GM21447 (cell line): ENCODE data around the gene BCL2L11.
"Not testable (repeated sequence)": the region's sequence is repeated elsewhere in the genome, so short reads cannot be mapped to it uniquely, and the experiment has no call there.

Source experiments
- ATAC-seq: cut with Tn5 transposase; IDR thresholded peaks from one replicate; pipeline ENCODE4 v1.9.1; 2021; ENCODE audit not compliant: unreplicated experiment

The BCL2L11 gene, protein sequence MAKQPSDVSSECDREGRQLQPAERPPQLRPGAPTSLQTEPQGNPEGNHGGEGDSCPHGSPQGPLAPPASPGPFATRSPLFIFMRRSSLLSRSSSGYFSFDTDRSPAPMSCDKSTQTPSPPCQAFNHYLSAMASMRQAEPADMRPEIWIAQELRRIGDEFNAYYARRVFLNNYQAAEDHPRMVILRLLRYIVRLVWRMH

GRCh38 chr2:111120253-111121027, at the start of gene BCL2L11:
BCL2L11 (plus strand) TSS chr2:111120914; CDS start chr2:111123746, 2,832 bp downstream.
- peak; percentile 45 for ATAC-seq

DNA sequence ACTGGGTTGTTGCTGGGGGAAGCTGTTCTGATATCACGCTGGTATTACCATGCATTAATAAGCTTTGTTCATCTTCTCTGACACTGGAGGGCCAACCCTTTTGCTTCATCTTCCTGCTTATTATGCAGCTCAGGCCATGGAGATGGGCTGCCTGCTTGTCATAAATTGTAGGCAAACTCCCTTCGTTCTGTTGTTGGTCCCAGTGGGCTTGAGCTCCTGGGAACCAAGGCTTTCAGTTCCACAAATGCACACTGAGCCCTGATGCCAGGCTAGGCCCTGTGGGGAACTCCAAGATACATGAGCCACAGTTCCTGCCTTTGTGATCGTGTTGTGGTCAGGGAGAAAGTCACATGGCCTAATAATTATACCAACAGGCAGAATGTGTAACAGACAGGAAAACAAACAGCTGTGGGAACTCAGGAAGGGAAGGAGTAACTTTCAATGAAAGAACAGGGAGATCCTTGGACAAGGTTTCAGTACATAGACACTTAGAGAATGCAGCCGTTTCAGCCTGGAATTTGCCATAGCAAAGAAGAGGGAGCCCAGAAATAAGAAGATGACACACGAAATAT, 49.0 kb upstream of the BCL2L11 start:
- no peak for ATAC-seq

GRCh38 chr2:111072220-111072871, 48.4 kb upstream of the BCL2L11 start:
- ATAC-seq, result no peak

DNA sequence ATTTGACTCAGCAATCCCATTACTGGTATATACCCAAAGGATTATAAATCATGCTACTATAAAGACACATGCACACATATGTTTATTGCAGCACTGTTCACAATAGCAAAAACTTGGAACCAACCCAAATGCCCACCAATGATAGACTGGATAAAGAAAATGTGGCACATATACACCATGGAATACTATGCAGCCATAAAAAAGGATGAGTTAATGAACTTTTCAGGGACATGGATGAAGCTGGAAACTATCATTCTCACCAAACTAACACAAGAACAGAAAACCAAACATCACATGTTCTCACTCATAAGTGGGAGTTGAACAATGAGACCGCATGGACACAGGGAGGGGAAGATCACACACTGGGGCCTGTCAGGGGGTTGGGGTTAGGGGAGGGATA, 38.1 kb upstream of the BCL2L11 start:
- not testable (repeated sequence) for ATAC-seq

DNA sequence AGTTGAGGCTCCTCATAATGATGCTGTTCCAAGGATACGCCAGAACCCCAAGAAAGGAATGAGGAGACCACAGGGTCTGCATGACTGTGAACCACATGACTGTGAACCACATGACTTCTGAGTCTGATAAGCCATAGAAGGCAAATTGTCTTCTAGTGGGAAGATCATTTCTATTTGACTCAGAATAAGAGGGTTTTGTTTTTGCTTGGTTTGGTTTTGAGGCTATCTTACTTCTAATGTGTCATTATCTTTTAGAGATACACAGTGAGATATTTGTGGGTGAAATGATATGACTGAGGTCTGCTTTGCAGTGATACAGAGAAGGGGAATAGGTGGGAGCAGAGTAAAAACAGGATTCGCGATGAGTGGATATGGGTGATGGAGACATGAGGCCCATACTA, 28.9 kb upstream of the BCL2L11 start:
- no peak for ATAC-seq

DNA sequence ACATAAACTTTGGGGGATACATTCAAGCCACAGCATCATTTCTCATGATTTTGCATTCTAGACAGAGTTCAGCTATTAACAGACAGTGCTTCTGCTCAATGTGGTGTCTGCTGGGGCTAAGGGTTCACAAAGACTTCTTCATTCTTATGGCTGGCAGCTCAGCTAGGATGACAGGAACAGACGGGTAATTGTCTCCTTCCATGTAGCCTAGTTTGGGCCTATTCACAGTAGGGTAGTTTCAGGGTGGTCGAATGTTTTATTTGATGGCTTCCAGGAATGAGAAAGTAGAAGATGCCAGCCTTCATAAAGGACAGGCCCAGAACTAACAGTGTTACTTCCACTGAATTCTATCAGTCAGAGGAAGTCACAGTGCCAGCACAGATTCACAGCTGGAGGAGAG, 26.0 kb upstream of the BCL2L11 start:
- ATAC-seq, result no peak

GRCh38 chr2:111095434-111095833, 25.3 kb upstream of the BCL2L11 start:
- no peak for ATAC-seq

- no peak for ATAC-seq
These were observed 21.3 kb upstream of the BCL2L11 start for GRCh38 chr2:111099402-111099801.

GRCh38 chr2:111100087-111100764, 20.5 kb upstream of the BCL2L11 start:
- peak; percentile 31 for ATAC-seq

DNA sequence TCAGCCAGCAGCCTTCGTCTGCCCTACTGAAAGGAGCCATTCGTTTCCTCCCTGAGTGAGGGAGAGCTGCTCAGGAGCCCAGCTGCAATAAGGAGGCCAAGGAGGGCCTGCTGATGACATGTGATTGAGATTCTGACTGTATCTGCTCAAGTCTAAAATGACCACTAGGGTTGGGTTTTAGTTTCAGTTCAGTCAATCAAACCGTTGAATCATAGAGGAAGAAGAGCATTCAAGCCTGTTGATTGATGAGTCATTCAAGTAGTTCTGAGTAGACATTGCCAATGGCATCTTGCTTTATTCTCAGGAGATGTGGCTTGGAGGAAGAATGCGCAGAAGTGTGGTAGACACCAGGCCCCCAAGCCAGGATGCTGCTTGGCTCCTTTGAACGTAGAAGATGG, 19.9 kb upstream of the BCL2L11 start:
- ATAC-seq, result peak; percentile 83

GRCh38 chr2:111101592-111101991, 19.1 kb upstream of the BCL2L11 start:
- ATAC-seq, result no peak

DNA sequence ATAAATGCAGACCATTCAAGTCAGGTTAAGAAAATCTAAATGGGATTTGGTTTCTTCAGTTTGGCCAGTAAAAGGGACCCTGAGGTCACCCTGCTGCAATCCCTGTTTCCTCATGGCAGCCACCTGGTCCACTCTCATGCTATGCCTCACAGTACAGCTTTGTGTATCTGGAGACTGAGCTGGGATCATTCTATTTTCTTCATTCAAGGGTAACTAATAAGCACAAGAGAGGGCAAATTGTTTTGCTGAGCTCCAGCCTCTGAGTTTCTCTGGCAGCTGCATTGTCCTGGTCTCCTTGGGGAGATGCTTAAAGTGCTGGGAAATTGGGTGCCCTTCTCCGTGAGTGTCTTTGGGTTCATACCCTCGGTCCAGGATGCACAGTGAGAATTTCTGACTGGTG, 18.5 kb upstream of the BCL2L11 start:
- ATAC-seq, result no peak

DNA sequence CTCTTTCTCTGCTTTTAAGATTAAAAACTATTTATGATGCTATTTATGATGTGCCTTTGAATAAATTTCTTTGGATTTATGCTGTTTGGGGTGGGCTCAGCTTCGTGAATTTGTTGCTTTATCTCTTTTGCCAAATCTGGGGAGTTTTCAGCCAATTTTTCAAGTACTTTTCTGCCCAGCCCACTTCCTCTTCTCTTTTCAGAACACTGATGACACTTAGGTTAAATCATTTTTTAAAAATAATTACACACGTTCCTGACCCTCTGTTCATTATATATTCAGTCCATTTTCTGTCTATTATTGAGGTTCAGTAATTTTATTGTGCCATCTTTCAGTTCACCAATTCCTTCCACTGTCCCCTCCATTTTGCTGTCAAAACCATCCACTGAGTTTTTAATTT, 14.8 kb upstream of the BCL2L11 start:
- ATAC-seq, result no peak

DNA sequence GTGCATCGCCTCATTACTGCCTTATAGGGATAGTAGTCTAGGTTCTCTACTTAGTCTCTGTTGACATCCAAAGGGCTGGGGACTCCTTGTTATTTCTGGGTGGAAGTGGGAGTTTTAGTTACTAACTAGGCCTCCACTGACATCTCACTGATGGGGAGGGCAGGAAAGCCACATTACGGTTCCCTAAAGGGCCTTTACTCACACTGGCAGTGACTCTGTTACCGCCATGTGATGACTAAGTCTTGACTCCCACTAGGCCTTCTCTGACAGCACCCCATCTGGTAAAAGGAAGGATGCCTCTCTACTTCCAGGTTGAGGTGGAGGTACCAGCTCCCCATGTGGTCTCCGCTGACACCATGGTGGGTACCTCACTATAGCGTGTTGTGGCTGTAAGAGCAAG, 14.0 kb upstream of the BCL2L11 start:
- ATAC-seq, result no peak

- ATAC-seq, result no peak
These were observed 11.9 kb upstream of the BCL2L11 start for GRCh38 chr2:111108745-111109271.

DNA sequence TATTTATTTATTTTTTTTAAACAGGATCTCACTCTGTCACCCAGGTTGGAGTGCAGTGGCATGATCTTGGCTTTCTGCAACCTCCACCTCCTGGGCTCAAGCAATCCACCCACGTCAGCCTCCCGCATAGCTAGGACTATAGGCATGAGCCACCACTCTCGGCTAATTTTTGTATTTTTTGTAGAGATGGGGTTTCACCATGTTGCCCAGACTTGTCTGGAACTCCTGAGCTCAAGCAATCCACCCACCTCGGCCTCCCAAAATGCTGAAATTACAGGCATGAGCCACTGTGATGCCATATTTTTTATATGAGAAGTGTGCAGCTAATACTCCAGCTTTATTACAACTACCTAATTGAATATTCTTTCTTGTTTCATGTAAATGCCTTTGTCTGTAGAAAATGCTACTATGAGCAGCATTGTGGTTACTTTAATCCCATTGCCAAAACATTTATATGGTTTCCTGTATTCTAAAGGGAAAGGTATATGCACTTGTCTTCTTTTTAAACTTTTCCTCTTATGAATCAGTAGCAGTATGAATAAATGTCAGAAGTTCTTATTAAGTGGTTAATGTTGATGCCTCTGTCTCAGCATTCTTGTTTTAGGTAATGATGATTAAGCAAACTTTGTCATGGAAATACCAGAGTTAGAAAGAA, 9.5 kb upstream of the BCL2L11 start:
- ATAC-seq, result no peak

GRCh38 chr2:111113838-111114237, 6.9 kb upstream of the BCL2L11 start:
- ATAC-seq, result no peak

DNA sequence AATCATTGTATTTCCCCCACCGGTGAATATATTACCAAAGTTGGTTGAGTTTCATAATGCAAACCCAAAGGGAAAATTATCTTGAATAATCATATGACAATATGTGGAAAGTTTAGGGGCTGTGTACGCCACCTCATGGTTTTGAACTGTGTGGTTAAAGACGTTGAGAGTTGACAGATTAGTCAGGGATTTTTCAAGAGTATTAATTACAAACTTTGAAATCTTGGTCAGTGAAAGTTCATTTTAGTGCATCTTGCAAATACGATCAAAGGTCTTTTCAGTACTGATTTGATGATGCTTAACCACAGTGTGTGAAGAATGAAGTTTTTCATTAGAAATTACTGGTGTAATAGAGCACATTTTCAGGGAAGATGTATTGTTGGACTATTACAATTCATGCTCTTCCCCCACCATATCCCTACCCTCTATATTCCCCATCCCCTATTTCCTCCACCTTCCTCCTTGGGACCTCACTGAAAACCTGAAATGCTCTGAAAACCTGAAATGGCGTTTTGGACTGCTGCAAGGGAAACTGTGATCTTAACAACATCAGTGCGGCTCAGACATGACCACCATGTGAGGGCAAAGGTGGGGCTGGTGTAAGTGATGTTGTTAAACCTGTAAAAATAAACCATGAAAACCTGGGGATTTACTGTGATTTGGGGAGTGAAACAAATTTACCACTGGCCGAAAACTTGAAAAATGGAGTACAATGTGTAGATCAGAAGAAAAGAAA, 4.5 kb upstream of the BCL2L11 start:
- peak; percentile 25 for ATAC-seq

GRCh38 chr2:111116843-111117597, 3.7 kb upstream of the BCL2L11 start:
- no peak for ATAC-seq
